Measurements from ENCODE around the gene ABCA4.

ABCA4 gene

GRCh38 chr1:94056171-94056570 lies 64.8 kb downstream of the ABCA4 start:
- no peak for DNase-seq (ENCODE audit: low read depth in 2 of 3, low spot score in 2 of 3)

GRCh38 chr1:94055459-94056122 lies 65.4 kb downstream of the ABCA4 start:
- no peak for DNase-seq (ENCODE audit: low read depth in 2 of 3, low spot score in 2 of 3)

GRCh38 chr1:94050675-94051074 lies 70.3 kb downstream of the ABCA4 start:
- DNase-seq (ENCODE audit: low read depth in 2 of 3, low spot score in 2 of 3), result no peak

GRCh38 chr1:94050254-94050653 lies 70.7 kb downstream of the ABCA4 start:
- no peak for DNase-seq (ENCODE audit: low read depth in 2 of 3, low spot score in 2 of 3)

GRCh38 chr1:94049791-94050190 lies 71.2 kb downstream of the ABCA4 start:
- DNase-seq (ENCODE audit: low read depth in 2 of 3, low spot score in 2 of 3), result no peak

- DNase-seq (ENCODE audit: low read depth in 2 of 3, low spot score in 2 of 3), result no peak
Observed at GRCh38 chr1:94048413-94049164, 72.4 kb downstream of the ABCA4 start.

- DNase-seq (ENCODE audit: low read depth in 2 of 3, low spot score in 2 of 3), result no peak
Observed at GRCh38 chr1:94047949-94048348, 73.0 kb downstream of the ABCA4 start.

GRCh38 chr1:94045465-94046056 lies 75.4 kb downstream of the ABCA4 start:
- peak in 2 of 3 experiments; percentile 7 to 20 for DNase-seq (ENCODE audit: low read depth in 2 of 3, low spot score in 2 of 3)

GRCh38 chr1:94044891-94045290 lies 76.1 kb downstream of the ABCA4 start:
- DNase-seq (ENCODE audit: low read depth in 2 of 3, low spot score in 2 of 3), result no peak

- DNase-seq (ENCODE audit: low read depth in 2 of 3, low spot score in 2 of 3), result no peak
Observed at GRCh38 chr1:94044290-94044790, 76.6 kb downstream of the ABCA4 start.

- DNase-seq (ENCODE audit: low read depth in 2 of 3, low spot score in 2 of 3), result no peak
Observed at GRCh38 chr1:94043738-94044289, 77.1 kb downstream of the ABCA4 start.

GRCh38 chr1:94042388-94042787 lies 78.6 kb downstream of the ABCA4 start:
- DNase-seq (ENCODE audit: low read depth in 2 of 3, low spot score in 2 of 3), result no peak

- DNase-seq (ENCODE audit: low read depth in 2 of 3, low spot score in 2 of 3), result no peak
Observed at GRCh38 chr1:94039871-94040569, 80.9 kb downstream of the ABCA4 start.

GRCh38 chr1:94039514-94039870 lies 81.5 kb downstream of the ABCA4 start:
- DNase-seq (ENCODE audit: low read depth in 2 of 3, low spot score in 2 of 3), result peak in 2 of 3 experiments; percentile 35 to 50

- DNase-seq (ENCODE audit: low read depth in 2 of 3, low spot score in 2 of 3), result no peak
Observed at GRCh38 chr1:94038511-94038910, 82.4 kb downstream of the ABCA4 start.

GRCh38 chr1:94037392-94038229 lies 83.3 kb downstream of the ABCA4 start:
- DNase-seq (ENCODE audit: low read depth in 2 of 3, low spot score in 2 of 3), result no peak

GRCh38 chr1:94036730-94037129 lies 84.2 kb downstream of the ABCA4 start:
- DNase-seq (ENCODE audit: low read depth in 2 of 3, low spot score in 2 of 3), result no peak

- DNase-seq (ENCODE audit: low read depth in 2 of 3, low spot score in 2 of 3), result no peak
Observed at GRCh38 chr1:94033849-94034248, 87.1 kb downstream of the ABCA4 start.

GRCh38 chr1:94032637-94033036 lies 88.3 kb downstream of the ABCA4 start:
- DNase-seq (ENCODE audit: low read depth in 2 of 3, low spot score in 2 of 3), result no peak

- DNase-seq (ENCODE audit: low read depth in 2 of 3, low spot score in 2 of 3), result no peak
Observed at GRCh38 chr1:94031591-94031990, 89.4 kb downstream of the ABCA4 start.

Data from activated CD8-positive, alpha-beta memory T cell treated with anti-CD3 and anti-CD28 coated beads for 48 hours (primary cell).